Sigmoid colon (tissue), 7 donors: Measurements from ENCODE around the gene OTC. TPM values are rescaled to one million over a fixed set of nuclear protein-coding genes. Genes with fewer than 3 reads are reported as not detected.

Experiments
- DNase-seq: peaks from one replicate; pipeline ENCODE4 v3.0.0-alpha.2; 2019
- H3K27ac ChIP-seq, 4 donors: fragments of 200-600 bp; sonication (generic); one replicate each; pipeline ENCODE4 v1.5.1; 2016 to 2019; ENCODE audit warnings: mild to moderate bottlenecking in 1 of 4
- H3K27me3 ChIP-seq, 3 donors: fragments of 200-600 bp; sonication (generic); one replicate each; pipeline ENCODE4 v1.5.1; 2019; ENCODE audit warnings: mild to moderate bottlenecking in 1 of 3
- H3K36me3 ChIP-seq, 4 donors: fragments of 200-600 bp; sonication (generic); one replicate each; pipeline ENCODE4 v1.5.1; 2016 to 2019
- H3K4me1 ChIP-seq, 4 donors: fragments of 200-600 bp; sonication (generic); one replicate each; pipeline ENCODE4 v1.5.1; 2017 to 2019
- H3K4me3 ChIP-seq, 4 donors: fragments of 200-600 bp; sonication (generic); one replicate each; pipeline ENCODE4 v1.5.1; 2017 to 2019; ENCODE audit warnings: mild to moderate bottlenecking in 2 of 4, moderate library complexity in 1 of 4
- H3K9me3 ChIP-seq, 4 donors: fragments of 200-600 bp in 3 of 4; sonication (generic) in 3 of 4; one replicate each; pipeline versions ENCODE4 v1.5.1 to v1.6.1; 2013 to 2019
- CTCF ChIP-seq, 4 experiments: fragments of 450-650 bp in 3 of 4; fragments of 200-600 bp in 1 of 4; IDR thresholded peaks; one replicate each; pipeline ENCODE4 v1.5.1; 2016 to 2019; ENCODE audit warnings: antibody characterized with exemption in 4 of 4, mild to moderate bottlenecking in 3 of 4, moderate library complexity in 2 of 4
- EP300 ChIP-seq, 4 donors: sonication (generic); formaldehyde crosslinking; IDR thresholded peaks; one replicate each; pipeline ENCODE4 v1.6.1; 2017; ENCODE audit warnings: antibody characterized with exemption in 4 of 4
- POLR2A ChIP-seq, 2 donors: fragments of 450-650 bp; IDR thresholded peaks; one replicate each; pipeline ENCODE4 v1.6.1; 2016; ENCODE audit warnings: antibody characterized with exemption in 2 of 2, mild to moderate bottlenecking in 2 of 2, moderate library complexity in 2 of 2
- POLR2AphosphoS5 ChIP-seq, 4 donors: sonication (generic); formaldehyde crosslinking; IDR thresholded peaks; one replicate each; pipeline ENCODE4 v1.6.1; 2017; ENCODE audit warnings: antibody characterized with exemption in 4 of 4
- WGBS, 2 donors: extraction: QIAGEN DNeasy Blood & Tissue Kit; methylation state at CpG; one replicate each; pipeline ENCODE4 v1.1.7; 2013; 5-methylcytosine and 5-hydroxymethylcytosine counted together
- intact Hi-C: fragments of 100-400 bp; cut with DNase I; formaldehyde crosslinking; loops from one replicate; pipeline ENCODE4 v1.15.1; 2023
- polyA plus RNA-seq, 3 donors: library from polyadenylated mRNA; stranded (reverse); fragments of 200-250 nt; gene quantifications; one replicate each; pipeline ENCODE4 v1.2.3, GENCODE V29; 2013
- total RNA-seq, 4 donors: library from RNA; depleted of rRNA; stranded (reverse); fragments of >200 nt; gene quantifications; one replicate each; pipeline ENCODE4 v1.1.0, GENCODE V29; 2016
- donor health status: healthy with polysubstance abuse.
- donor health status: Bipolar disorder and iron deficiency.
- donor health status: healthy.

OTC gene
- total and polyA plus RNA-seq, 7 donors = 0.49 to 5.3 (median 3.1) TPM; not detected in 1

- H3K4me1 ChIP-seq = no peaks in the 10 kb centered on the region
- no peaks in the 10 kb centered on the region for H3K9me3 ChIP-seq
- no peak for DNase-seq
- H3K27ac ChIP-seq = no peak overlapping the region
- intact Hi-C loops = no loop called here
- no peak overlapping the region for H3K4me3 ChIP-seq
- TF ChIP-seq POLR2A (IDR thresholded peaks at IDR 0.05) = no peak
- TF ChIP-seq EP300 (IDR thresholded peaks at IDR 0.05) = no peak
- TF ChIP-seq POLR2AphosphoS5 (IDR thresholded peaks at IDR 0.05) = no peak
- no peak for TF ChIP-seq CTCF (IDR thresholded peaks at IDR 0.05)
- H3K36me3 ChIP-seq = no peaks in the 10 kb centered on the region
- H3K27me3 ChIP-seq = no peaks in the 10 kb centered on the region
- WGBS, 2 donors = 54 to 57% methylated on average over 4 of the region's 4 CpGs
Observed at GRCh38 chrX:38357747-38358673, 5.6 kb downstream of the OTC start.

GRCh38 chrX:38363046-38363445 lies 10.6 kb downstream of the OTC start:
- H3K9me3 ChIP-seq = no peaks in the 10 kb centered on the region
- H3K4me3 ChIP-seq = no peak overlapping the region
- no peaks in the 10 kb centered on the region for H3K4me1 ChIP-seq
- TF ChIP-seq POLR2A (IDR thresholded peaks at IDR 0.05) (no peak), CTCF (IDR thresholded peaks at IDR 0.05) (no peak), POLR2AphosphoS5 (IDR thresholded peaks at IDR 0.05) (no peak), EP300 (IDR thresholded peaks at IDR 0.05) (no peak)
- H3K36me3 ChIP-seq = no peaks in the 10 kb centered on the region
- DNase-seq = no peak
- intact Hi-C loops = no loop called here
- no peak overlapping the region for H3K27ac ChIP-seq
- no peaks in the 10 kb centered on the region for H3K27me3 ChIP-seq

- Histone ChIP-seq H3K27ac (no peak overlapping the region), H3K36me3 (no peaks in the 10 kb centered on the region), H3K4me1 (no peaks in the 10 kb centered on the region), H3K27me3 (no peaks in the 10 kb centered on the region), H3K9me3 (no peaks in the 10 kb centered on the region), H3K4me3 (no peak overlapping the region)
- TF ChIP-seq POLR2AphosphoS5 (IDR thresholded peaks at IDR 0.05) (no peak), POLR2A (IDR thresholded peaks at IDR 0.05) (no peak), CTCF (IDR thresholded peaks at IDR 0.05) (no peak), EP300 (IDR thresholded peaks at IDR 0.05) (no peak)
- intact Hi-C loops = no loop called here
- DNase-seq = no peak
- 69 to 72% methylated on average over 3 of the region's 3 CpGs for WGBS, 2 donors
Observed at GRCh38 chrX:38365954-38366353, 13.6 kb downstream of the OTC start.

GRCh38 chrX:38368774-38369173 lies 16.4 kb downstream of the OTC start:
- no peak overlapping the region for H3K4me3 ChIP-seq
- no peaks in the 10 kb centered on the region for H3K36me3 ChIP-seq
- H3K9me3 ChIP-seq = no peaks in the 10 kb centered on the region
- WGBS, 2 donors = 85 to 96% methylated on average over 2 of the region's 2 CpGs
- intact Hi-C loops = no loop called here
- no peak for DNase-seq
- TF ChIP-seq POLR2AphosphoS5 (IDR thresholded peaks at IDR 0.05) (no peak), EP300 (IDR thresholded peaks at IDR 0.05) (no peak), POLR2A (IDR thresholded peaks at IDR 0.05) (no peak), CTCF (IDR thresholded peaks at IDR 0.05) (no peak)
- H3K4me1 ChIP-seq = no peaks in the 10 kb centered on the region
- no peak overlapping the region for H3K27ac ChIP-seq
- H3K27me3 ChIP-seq = no peaks in the 10 kb centered on the region
